GM19025 (cell line): ENCODE results near the gene SLC35F1.

Experiments used
- ATAC-seq: cut with Tn5 transposase; IDR thresholded peaks from one replicate; pipeline ENCODE4 v1.9.1; 2021; ENCODE audit warnings: mild to moderate bottlenecking, low read depth, moderate library complexity; ENCODE audit not compliant: unreplicated experiment

The SLC35F1 gene

DNA sequence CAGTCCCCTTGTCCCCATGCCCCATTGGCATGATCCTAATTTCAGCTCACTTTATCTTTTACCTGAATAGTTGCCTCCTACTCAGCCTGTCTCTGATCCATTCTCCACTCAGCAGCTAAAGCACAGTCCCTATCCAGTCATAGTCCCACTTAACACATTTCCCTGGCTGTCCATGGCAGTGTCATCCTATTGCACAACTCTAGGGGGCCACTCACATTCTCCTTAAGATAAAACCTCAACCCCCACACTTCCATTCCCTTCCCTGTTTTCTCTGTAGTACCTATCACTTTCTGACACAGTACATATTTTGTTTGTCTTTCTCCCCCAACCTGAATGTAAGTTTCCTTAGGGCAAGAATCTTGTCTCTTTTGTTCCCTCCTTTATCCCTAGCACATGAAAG lies 420.2 kb downstream of the SLC35F1 start:
- ATAC-seq = no peak

DNA sequence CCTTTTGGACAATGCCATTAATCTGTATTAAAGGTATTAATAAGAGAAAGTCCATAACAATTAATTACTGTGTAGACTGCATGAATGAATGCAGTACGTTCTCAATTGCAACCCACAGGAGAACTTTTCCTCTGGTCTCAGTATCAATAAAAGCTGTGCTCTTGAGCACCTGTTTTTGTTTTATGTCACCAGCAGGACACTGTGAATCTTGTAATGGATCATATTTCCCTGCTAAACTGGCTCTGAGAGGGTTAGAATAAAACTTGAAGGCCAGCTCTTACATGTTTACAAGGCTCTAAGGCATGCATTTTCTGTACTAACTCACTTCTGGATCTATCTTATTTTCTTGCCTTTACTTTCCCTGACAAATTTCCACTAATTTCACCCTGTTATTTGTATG lies 426.7 kb downstream of the SLC35F1 start:
- ATAC-seq = no peak

DNA sequence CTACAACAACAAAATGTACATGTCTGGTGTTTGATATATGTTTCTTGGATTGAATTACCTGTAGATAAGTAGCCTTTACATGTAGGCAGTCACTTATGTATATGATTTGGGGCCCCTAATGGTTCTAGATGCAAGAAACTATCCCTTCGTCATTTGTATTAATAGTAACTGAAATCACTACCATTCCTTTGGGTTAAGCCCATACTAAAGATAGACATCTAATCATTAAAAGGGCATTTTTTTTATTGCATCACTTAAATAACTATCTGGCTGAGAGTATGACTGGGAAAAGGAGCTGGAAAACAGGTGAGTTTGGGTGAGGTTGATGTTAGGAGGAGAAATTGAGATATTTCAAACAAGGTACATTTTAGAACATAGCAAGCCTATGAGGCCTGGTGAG lies 427.6 kb downstream of the SLC35F1 start:
- no peak for ATAC-seq

DNA sequence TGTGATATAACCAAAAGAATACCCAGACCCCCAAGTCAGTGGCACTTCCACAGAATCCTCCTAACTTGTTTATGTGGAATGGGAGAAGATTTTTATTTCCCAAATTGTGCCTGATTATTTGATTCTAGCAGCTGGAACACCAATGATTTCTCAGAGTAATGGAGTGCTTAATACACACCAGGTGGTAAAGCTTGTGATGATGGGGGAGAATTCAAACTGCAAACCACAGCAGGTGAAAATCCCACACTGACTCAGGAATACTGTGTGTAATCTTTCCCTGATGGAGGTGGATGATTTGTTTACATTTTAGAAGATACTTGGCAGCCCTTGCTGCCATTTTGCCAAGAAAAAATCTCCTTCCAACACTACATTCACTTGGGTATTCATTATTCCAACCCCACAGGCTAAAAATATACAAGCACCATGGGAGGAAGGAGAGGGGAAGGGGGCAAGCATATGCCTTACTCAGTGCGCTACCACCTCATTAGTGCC lies 428.3 kb downstream of the SLC35F1 start:
- no peak for ATAC-seq

DNA sequence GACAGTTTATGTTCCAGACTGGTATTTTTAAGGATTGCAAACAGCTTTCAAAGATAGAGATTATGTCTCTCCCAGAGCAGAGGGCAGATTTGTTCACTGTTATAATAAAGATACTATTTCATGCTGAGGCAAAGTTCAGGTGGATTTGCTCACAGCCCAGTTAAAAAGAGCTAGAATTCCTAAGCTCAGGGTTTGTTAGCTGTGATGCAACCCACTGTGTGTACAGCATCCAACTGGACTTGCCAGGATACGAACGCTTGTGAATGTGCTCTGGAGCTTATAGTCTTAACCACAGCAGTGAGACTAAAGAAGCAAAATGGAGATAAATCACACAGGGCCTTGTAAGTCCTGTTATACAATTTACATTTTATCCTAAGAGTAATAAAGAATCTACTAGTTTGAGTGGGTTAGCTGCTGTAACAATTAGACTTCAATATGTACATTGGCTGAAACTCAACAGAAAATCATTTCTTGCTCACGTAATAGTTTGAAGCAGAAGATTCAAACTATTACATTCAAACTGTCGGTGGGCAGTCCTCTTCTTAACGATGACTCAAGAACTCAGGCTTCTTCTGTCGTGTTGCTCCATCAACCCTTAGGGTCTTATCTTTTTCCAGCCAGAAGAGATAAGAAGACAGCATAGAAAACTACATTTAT lies 437.1 kb downstream of the SLC35F1 start:
- no peak for ATAC-seq

DNA sequence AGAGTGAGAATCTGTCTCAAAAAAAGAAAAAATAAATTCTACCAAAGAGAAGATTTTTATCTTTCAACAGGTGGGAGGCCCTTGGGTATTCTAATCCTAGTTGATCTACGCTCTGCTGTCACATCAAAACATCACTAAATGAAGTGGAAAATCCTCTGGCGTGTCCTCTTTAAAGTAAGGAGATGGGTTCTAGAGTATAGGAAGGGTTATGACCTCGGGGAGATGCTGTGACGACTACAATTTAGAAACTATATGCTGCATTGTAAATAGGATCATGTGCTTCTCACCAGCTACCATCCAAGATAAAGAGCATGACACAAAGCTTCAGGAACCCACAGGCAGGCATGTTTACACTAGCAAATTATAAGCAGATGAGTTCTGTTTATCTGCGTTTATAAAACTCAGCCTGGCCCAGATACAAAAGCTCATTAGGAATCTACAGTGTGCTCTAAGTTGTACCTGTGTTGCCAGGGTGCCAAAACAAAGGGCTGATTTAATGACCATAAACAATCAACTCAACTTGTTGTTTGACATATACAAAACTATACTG lies 443.9 kb downstream of the SLC35F1 start:
- ATAC-seq = no peak

GRCh38 chr6:118353564-118353963 lies 446.5 kb downstream of the SLC35F1 start:
- no peak for ATAC-seq

GRCh38 chr6:118354641-118355040 lies 447.6 kb downstream of the SLC35F1 start:
- peak; percentile 90 for ATAC-seq

DNA sequence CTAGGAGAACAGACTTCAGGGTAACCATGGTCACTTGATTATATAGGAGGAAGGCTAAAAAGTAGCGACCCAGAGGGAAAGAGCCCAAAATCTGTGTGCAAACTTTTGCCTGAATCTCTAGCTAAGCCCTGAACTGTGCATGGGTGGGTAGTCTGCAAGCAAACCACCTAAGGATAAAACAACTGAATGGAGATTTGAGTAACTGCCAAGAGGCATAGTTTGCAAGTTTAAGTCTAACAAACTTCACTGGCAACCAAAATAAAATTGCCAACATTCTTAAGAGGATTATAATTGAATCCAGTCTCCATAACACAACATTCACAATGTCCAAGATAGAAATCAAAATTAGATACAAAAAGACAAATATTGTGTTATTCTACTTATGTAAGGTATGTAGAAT lies 449.0 kb downstream of the SLC35F1 start:
- ATAC-seq = no peak

- ATAC-seq = no peak
Measured at GRCh38 chr6:118356686-118357085, 449.6 kb downstream of the SLC35F1 start.
